Measurements from ENCODE around the gene C10orf95.
"Not testable (repeated sequence)": the region's sequence is repeated elsewhere in the genome, so short reads cannot be mapped to it uniquely, and the experiment has no call there.

The C10orf95 gene

GRCh38 chr10:102463983-102464382 is 12.6 kb upstream of the C10orf95 start:
- no peak for DNase-seq

- no peak for DNase-seq
These were observed 11.2 kb upstream of the C10orf95 start for GRCh38 chr10:102462512-102463054.

DNA sequence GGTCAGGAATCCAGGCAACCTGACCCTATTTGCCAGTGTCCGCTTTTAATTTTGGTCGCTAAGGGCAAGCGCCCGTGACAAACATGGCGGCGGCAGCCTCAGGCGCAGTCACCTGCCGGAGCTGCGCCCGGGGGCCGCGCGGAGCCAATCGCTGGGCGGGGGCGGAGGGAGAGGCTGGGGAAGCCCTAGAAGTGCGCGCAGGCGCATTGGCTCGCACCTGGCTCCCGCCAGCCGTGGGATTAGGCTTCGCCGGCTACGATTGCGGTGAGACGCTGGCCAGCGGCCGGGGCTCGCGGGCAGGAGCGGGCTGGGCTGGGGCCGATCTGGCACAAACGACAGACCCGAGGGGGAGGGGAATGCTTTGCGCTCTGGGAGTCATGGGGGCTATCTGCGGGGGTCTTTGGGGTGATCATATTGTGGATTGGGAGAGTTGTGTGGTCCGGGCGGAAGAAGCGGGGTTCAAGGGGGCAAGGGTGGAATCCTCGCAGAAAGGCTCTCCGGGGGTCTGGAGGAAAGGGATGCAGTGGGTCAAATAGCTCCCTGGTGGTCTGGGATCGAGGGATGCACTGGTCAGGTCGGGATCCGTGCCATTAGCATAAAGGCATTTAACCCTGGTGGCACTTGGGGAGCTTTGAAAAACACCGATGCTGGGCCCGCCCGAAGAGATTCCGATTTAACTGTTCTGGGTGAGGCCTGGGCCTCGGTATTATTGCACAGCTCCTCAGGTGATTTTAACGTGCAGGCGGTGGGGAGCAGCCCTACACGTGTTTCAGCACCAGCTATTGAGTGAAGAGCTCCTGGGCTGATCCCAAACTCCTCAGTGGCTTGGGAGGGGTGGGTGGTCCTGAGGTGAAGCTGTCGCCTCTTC is 10.1 kb upstream of the C10orf95 start:
- DNase-seq = peak; percentile 78

- DNase-seq = no peak
These were observed 9.5 kb upstream of the C10orf95 start for GRCh38 chr10:102460836-102461186.

- DNase-seq = no peak
These were observed 7.3 kb upstream of the C10orf95 start for GRCh38 chr10:102458656-102459055.

DNA sequence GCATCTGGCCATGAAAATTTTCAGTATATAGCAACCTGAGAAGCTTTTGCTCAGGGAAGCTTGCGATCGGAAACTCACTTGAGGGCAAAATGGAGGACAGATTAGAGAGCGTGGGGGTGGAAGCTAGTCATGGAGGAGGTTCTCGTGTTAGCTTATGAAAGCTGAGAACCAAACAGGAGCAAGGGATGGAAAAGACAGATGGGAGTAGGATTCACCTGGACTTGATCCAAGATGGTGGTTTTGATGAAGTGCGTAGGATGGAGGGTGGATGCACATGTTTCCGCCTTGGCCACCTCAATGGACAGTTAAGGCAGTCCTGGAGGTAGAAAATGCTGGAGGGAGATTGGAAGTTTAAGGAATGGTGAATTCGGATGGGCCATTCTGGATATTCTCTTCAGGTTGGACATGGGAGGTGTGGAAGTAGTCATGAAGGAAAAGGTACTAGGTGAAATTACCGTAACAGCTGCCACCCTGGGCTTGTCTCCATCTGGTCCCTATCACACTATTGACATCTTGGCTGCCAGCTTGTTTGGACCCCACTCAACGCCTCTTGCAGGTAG is 6.3 kb upstream of the C10orf95 start:
- no peak for DNase-seq

DNA sequence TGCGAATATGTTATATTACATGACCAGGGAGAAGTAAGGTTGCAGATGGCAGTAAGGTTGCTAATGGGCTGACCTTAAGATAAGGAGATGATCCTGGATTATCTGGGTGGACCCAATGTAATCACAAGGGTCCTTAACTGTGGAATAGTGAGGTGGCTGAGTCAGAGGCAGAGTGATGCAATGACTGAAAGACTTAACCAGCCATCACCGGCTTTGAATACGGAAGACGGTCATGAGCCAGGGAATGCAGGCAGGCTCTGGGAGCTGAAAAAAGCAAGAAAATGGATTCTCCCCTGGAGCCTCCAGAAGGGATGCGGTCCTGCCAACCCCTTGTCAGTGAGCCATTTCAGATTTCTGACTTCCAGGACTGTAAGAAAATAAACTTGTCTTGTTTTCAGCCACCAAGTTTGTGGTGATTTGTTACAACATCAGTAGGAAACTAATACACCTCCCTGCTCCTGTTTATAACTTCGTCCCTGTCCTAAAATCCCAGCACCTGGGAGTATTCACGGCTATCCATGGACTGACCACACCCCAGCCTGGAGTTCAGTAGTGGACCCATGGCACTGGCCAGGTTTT is 4.6 kb upstream of the C10orf95 start:
- no peak for DNase-seq

DNA sequence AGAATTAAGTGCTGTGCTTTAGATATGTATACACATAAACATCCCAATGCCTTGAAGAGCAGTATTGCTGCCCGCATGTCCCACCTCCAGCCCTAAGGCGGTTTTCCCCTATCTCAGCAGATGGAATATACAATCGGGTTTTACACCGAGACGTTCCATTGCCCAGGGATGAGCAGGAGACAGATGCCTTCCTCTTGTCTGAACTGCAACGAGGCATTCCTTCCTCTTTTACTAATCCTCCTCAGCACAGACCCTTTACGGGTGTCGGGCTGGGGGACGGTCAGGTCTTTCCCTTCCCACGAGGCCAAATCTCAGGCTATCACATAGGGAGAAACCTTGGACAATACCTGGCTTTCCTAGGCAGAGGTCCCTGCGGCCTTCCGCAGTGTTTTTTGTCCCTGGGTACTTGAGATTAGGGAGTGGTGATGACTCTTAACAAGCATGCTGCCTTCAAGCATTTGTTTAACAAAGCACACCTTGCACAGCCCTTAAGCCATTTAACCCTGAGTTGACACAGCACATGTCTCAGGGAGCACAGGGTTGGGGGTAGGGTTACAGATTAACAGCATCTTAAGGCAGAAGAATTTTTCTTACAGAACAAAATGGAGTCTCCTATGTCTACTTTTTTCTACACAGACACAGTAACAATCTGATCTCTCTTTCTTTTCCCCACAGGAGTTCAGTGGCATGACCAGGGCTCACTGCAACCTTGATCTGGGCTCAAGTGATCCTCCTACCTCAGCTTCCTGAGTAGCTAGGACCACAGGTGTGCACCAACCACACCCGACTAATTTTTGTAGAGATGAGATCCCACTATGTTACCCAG is 3.5 kb upstream of the C10orf95 start:
- not testable (repeated sequence) for DNase-seq

- no peak for DNase-seq
These were observed 2.2 kb upstream of the C10orf95 start for GRCh38 chr10:102453502-102453901.

GRCh38 chr10:102452672-102453340 is 1.5 kb upstream of the C10orf95 start:
- DNase-seq = no peak

DNA sequence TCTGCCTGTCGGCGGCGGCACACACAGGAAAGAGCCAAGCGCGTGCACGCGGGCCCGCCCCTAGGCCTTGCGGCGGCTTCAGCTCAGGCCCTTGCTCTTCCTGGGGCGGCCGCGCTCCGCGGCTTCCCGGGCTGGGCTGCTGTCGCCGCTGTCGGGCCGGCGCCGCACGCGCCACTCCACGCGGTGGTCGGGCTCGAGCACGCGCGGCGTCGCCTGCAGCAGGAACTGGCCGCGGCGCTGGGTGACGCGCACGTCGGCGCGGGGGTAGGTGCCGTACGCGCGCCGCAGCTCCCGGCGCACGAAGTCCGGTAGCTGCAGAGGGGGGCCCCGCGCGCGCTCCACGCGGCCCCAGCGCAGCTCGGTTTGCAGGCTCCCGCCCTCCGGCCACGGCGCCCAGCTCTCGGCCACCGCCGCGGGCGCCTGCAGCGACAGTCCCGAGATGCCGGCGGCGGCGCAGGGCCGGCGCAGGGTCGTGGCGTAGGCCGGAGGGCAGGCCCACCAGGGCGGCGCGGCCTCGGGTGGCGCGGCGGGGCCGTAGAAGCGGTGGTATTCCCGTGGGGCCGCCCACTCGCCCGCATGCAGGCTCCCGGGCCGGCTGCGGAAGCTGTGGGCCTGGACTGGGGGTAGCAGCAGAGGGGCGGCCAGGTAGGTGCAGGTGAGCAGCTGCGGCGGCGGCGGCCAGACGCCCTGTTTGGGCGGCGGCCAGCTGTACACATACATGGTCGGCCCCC is 804 bp downstream of the C10orf95 start:
- DNase-seq = peak; percentile 67

- no peak for DNase-seq
These were observed 1.3 kb downstream of the C10orf95 start for GRCh38 chr10:102450124-102450373.

DNA sequence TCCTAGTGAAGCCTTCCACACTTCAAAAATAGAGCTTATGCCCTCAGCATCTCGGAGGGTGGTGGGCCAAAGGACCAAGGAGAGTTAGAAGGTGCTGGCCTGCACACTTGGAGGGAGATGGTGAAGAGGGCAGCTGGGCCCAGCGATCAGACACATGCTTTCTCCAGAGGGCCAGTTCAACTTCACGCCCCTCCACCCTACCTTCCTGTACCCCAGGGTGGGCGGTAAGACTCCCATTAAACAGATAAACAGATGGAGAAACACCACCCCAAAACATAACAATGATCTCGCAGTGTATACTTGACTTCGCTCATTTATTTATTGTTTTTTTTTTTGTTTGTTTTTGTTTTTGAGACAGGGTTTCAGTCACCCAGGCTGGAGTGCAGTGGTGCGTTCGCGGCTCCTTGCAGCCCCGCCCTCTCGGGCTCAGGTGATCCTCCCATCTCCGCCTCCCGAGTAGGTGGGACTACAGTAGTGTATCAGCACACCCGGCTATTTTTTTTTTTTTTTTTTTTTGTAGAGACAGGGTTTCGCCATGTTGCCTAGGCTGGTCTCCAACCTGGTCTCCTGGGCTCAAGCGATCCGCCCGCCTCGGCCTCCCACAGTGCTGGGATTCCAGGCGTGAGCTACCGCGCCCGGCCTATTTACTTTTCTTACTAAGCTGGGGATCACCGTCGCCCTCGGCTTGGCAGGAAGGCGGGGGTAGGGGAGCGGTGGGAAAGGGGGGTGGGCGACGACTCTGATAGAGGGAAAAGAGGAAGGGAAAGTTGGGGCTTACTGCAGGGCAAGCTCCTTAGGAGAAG is 1.8 kb downstream of the C10orf95 start:
- peak; percentile 76 for DNase-seq

DNA sequence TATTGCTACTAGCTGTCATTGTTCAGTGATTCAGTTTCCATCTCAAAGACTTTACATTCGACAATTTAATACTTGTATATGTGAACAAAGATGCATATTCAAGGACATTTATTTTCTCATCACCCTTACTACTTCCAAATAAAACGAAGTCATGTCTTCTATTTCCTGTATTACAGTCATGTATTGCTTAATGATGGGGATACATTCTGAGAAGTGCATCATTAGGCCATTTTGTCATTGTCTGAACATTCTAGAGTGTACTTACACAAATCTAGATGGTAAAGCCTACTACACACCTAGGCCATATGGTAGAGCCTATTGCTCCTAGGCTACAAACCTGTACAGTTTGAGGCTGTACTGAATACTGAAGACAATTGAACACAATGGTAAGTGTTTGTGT is 6.5 kb downstream of the C10orf95 start:
- DNase-seq = no peak

DNA sequence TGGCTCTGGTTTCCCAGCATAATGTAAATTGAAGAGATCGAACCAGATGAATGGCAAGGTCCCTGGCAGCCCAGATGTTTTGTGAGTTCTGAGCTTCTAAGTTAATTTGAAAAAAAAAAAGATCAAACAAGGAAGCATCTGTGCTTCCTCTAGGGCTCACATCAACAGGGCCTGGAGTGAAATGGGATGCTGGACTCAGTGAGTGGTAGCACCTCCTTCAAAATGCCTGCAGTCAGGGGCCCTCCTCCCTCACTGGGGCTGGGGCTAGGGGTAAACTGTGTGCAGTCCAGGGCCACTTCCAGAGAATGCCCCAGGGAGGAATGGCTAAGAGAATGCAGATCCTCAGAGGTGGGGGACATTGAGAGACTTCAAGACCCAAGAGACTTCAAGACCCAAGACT is 13.0 kb downstream of the C10orf95 start:
- DNase-seq = no peak

DNA sequence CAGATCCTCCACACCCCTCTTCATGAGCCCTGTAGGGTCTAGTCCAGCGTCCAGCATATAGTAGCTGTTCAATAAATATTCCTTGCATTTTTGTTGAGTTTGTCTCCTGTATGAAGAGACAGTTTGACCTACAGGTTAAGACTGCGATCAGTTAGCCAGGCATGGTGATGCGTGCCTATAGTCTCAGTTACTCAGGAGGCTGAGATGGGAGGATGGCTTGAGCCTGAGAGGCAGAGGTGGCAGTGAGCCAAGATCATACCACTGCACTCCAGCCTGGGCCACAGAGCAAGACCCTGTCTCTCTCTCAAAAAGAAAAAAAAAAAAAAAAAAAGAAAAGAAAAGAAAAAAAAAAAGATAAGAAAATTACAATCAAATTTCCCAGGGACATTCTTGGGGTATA is 13.8 kb downstream of the C10orf95 start:
- no peak for DNase-seq

- no peak for DNase-seq
These were observed 15.0 kb downstream of the C10orf95 start for GRCh38 chr10:102436312-102436711.

DNA sequence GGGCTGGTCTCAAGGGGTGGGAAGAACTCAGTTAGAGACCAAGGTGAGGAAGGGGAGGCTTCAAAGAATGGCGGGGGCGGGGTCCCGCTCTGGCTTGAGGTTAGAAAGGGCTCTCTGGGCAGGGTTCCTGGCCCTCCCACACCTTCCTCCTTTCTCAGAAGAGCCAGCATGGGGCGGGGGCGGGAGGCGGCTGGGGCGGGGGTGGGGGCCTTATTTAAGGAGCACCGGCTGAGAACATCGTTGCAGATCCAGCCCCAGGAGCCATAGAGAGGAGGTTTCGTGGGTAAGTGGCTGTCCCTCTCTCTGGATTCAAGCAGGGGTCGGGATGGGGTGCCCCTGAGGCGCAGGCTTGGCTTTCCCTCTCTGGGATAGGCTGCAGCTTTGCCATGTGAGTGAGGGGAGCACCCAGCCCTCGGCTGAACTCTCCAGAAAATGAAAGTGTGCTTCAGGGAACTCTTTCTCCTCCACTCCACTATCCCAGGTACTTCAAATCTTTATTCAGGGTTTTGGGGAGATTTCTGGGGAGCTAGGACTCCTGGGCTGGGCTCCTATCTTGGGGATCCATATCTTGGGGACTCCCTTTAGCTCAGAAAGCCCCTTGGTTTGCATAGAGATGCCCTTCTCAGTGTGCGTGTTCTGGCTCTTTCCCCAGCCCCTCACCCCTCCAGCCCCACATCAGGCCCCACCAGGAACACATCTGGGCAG is 15.7 kb downstream of the C10orf95 start:
- DNase-seq = no peak

DNA sequence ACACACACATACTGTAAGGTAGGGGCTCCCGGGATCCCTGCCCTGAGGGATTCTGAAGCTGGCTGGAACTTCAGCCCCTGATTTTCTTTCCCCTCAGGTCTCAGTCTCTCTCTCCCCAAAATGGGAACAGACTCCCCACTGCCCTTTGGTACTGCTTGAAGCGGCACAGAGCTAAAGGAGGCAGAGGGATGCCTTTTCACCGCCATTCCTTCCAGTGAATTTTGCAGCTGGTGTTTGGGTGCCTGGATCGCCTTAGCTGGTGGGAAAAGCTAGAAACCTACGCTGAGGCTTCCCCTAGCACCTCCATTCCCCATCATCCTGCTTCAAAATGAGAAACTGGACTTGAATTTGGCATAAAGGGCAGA is 16.2 kb downstream of the C10orf95 start:
- no peak for DNase-seq

DNA sequence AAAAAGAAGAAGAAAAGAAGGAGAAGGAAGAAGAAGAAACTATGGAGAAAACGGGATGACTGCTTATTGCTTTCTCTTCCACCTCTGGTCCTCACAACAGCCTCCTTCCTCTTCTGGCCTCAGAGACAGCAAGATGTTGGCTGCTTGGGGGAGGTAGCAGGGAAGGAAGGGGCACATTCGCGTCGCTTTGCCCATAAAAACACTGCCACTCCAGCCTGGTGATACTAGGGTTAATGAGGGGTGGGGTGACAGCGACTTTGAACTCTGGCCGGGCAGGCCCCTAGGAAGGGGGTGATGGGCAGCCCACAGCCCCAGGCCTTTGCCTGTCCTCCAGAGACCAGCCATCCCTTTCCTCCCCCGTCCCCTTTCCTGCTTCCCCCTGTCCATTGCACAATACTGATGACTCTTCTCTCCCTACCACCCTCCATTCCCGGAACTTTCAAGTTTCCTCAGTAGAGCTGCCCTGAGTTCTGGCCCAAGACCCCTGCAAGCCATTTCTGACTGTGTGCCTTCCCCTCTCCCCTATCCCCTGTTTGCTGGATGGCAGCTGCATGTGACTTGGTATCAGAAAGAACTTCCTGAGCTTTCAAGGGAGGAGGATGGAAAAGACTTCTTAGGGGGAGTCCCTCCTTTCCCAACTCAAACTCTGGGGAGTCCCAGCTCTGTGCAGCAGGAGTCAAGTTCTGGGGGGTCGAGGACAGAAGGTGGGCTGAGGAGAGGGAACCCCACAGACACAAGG is 16.8 kb downstream of the C10orf95 start:
- DNase-seq = no peak
